HEK293 (cell line): ENCODE results near the gene NOVA2.

Experiments used
- HOXA7 ChIP-seq: sonication (generic); formaldehyde crosslinking; IDR thresholded peaks from 2 replicates; pipeline ENCODE4 v1.8.1; 2022; ENCODE audit warnings: missing genetic modification reagents, borderline replicate concordance
- IKZF3 ChIP-seq: fragments of 450-650 bp; IDR thresholded peaks from 2 replicates; pipeline ENCODE4 v1.5.0; 2018; ENCODE audit warnings: missing biosample characterization, mild to moderate bottlenecking, missing genetic modification characterization, moderate library complexity
- KLF16 ChIP-seq: fragments of 450-650 bp; formaldehyde crosslinking; IDR thresholded peaks from 2 replicates; pipeline ENCODE4 v1.5.1; 2017; ENCODE audit warnings: missing biosample characterization, missing genetic modification characterization
- SP3 ChIP-seq: fragments of 450-650 bp; formaldehyde crosslinking; IDR thresholded peaks from 2 replicates; pipeline ENCODE4 v1.5.1; 2016; ENCODE audit warnings: missing biosample characterization, missing genetic modification characterization
- TRIM28 ChIP-seq: IDR thresholded peaks from 2 replicates; pipeline ENCODE4 v1.6.1; 2011; ENCODE audit warnings: low read length, control low read depth, borderline replicate concordance
- ZBTB48 ChIP-seq: fragments of 450-650 bp; formaldehyde crosslinking; IDR thresholded peaks from 2 replicates; pipeline ENCODE4 v1.5.1; 2016; ENCODE audit warnings: missing biosample characterization, missing genetic modification characterization
- ZFP3 ChIP-seq: fragments of 450-650 bp; formaldehyde crosslinking; IDR thresholded peaks from 2 replicates; pipeline ENCODE4 v1.5.1; 2016; ENCODE audit warnings: low read depth, missing biosample characterization, missing genetic modification characterization
- ZNF10 ChIP-seq: fragments of 450-650 bp; formaldehyde crosslinking; IDR thresholded peaks from 2 replicates; pipeline ENCODE4 v1.5.1; 2017; ENCODE audit warnings: missing biosample characterization, missing genetic modification characterization
- ZNF112 ChIP-seq: fragments of 450-650 bp; formaldehyde crosslinking; IDR thresholded peaks from 2 replicates; pipeline ENCODE4 v1.5.0; 2017; ENCODE audit warnings: missing biosample characterization, missing genetic modification characterization
- ZNF133 ChIP-seq: fragments of 450-650 bp; formaldehyde crosslinking; IDR thresholded peaks from 2 replicates; pipeline ENCODE4 v1.5.1; 2016; ENCODE audit warnings: missing biosample characterization, missing genetic modification characterization
- ZNF146 ChIP-seq: fragments of 450-650 bp; formaldehyde crosslinking; IDR thresholded peaks from 2 replicates; pipeline ENCODE4 v1.5.1; 2016; ENCODE audit warnings: missing biosample characterization, missing genetic modification characterization
- ZNF148 ChIP-seq: fragments of 450-650 bp; formaldehyde crosslinking; IDR thresholded peaks from 2 replicates; pipeline ENCODE4 v1.5.0; 2017; ENCODE audit warnings: missing biosample characterization, missing genetic modification characterization, borderline replicate concordance
- ZNF157 ChIP-seq: fragments of 450-650 bp; formaldehyde crosslinking; IDR thresholded peaks from 2 replicates; pipeline ENCODE4 v1.5.1; 2016; ENCODE audit warnings: missing biosample characterization, missing genetic modification characterization
- ZNF184 ChIP-seq: fragments of 450-650 bp; IDR thresholded peaks from 2 replicates; pipeline ENCODE4 v1.5.1; 2018; ENCODE audit warnings: missing biosample characterization, mild to moderate bottlenecking, missing genetic modification characterization
- ZNF223 ChIP-seq: fragments of 450-650 bp; formaldehyde crosslinking; IDR thresholded peaks from 2 replicates; pipeline ENCODE4 v1.5.1; 2016; ENCODE audit warnings: missing biosample characterization, missing genetic modification characterization
- ZNF239 ChIP-seq: fragments of 450-650 bp; formaldehyde crosslinking; IDR thresholded peaks from 2 replicates; pipeline ENCODE4 v1.5.1; 2016; ENCODE audit warnings: missing biosample characterization, missing genetic modification characterization
- ZNF335 ChIP-seq: fragments of 450-650 bp; formaldehyde crosslinking; conservative IDR thresholded peaks from 2 replicates; pipeline ENCODE4 v1.5.1; 2016; ENCODE audit warnings: missing biosample characterization, missing genetic modification characterization
- ZNF391 ChIP-seq: fragments of 450-650 bp; formaldehyde crosslinking; IDR thresholded peaks from 2 replicates; pipeline ENCODE4 v1.5.1; 2016; ENCODE audit warnings: low read depth, missing biosample characterization, missing genetic modification characterization, borderline replicate concordance
- ZNF426 ChIP-seq: fragments of 450-650 bp; formaldehyde crosslinking; IDR thresholded peaks from 2 replicates; pipeline ENCODE4 v1.5.1; 2017; ENCODE audit warnings: missing biosample characterization, missing genetic modification characterization, mild to moderate bottlenecking, inconsistent platforms, moderate library complexity
- ZNF530 ChIP-seq: fragments of 450-650 bp; formaldehyde crosslinking; IDR thresholded peaks from 2 replicates; pipeline ENCODE4 v1.5.1; 2016; ENCODE audit warnings: low read depth, missing biosample characterization, missing genetic modification characterization
- ZNF561 ChIP-seq: fragments of 450-650 bp; IDR thresholded peaks from 2 replicates; pipeline ENCODE4 v1.5.1; 2018; ENCODE audit warnings: missing biosample characterization, missing genetic modification characterization, borderline replicate concordance
- ZNF596 ChIP-seq: fragments of 450-650 bp; IDR thresholded peaks from 2 replicates; pipeline ENCODE4 v1.5.0; 2018; ENCODE audit warnings: missing biosample characterization, mild to moderate bottlenecking, missing genetic modification characterization, moderate library complexity
- ZNF600 ChIP-seq: fragments of 450-650 bp; formaldehyde crosslinking; IDR thresholded peaks from 2 replicates; pipeline ENCODE4 v1.5.1; 2016; ENCODE audit warnings: missing biosample characterization, missing genetic modification characterization
- ZNF629 ChIP-seq: fragments of 450-650 bp; formaldehyde crosslinking; IDR thresholded peaks from 2 replicates; pipeline ENCODE4 v1.5.1; 2017; ENCODE audit warnings: missing biosample characterization, missing genetic modification characterization
- ZNF664 ChIP-seq: fragments of 450-650 bp; formaldehyde crosslinking; IDR thresholded peaks from 2 replicates; pipeline ENCODE4 v1.5.1; 2016; ENCODE audit warnings: missing biosample characterization, missing genetic modification characterization
- ZNF677 ChIP-seq: fragments of 450-650 bp; IDR thresholded peaks from 2 replicates; pipeline ENCODE4 v1.5.0; 2018; ENCODE audit warnings: missing biosample characterization, mild to moderate bottlenecking, missing genetic modification characterization, moderate library complexity
- ZNF785 ChIP-seq: fragments of 450-650 bp; formaldehyde crosslinking; IDR thresholded peaks from 2 replicates; pipeline ENCODE4 v1.5.1; 2016; ENCODE audit warnings: missing biosample characterization, missing genetic modification characterization
- ZNF830 ChIP-seq: fragments of 450-650 bp; IDR thresholded peaks from 2 replicates; pipeline ENCODE4 v1.5.0; 2018; ENCODE audit warnings: missing biosample characterization, missing genetic modification characterization, low read depth, mild to moderate bottlenecking, moderate library complexity
- ZNF837 ChIP-seq: fragments of 450-650 bp; formaldehyde crosslinking; IDR thresholded peaks from 2 replicates; pipeline ENCODE4 v1.5.1; 2016; ENCODE audit warnings: missing biosample characterization, missing genetic modification characterization
- TF ChIP-seq, protein P1 (sequence below): fragments of 450-650 bp; formaldehyde crosslinking; IDR thresholded peaks from 2 replicates; pipeline ENCODE4; 2016; ENCODE audit warnings: missing biosample characterization, missing genetic modification characterization
- TF ChIP-seq, protein P2 (sequence below): fragments of 450-650 bp; formaldehyde crosslinking; IDR thresholded peaks from 2 replicates; pipeline ENCODE4 v1.5.1; 2016; ENCODE audit warnings: missing biosample characterization, missing genetic modification characterization
- TF ChIP-seq, protein P3 (sequence below): fragments of 450-650 bp; formaldehyde crosslinking; optimal IDR thresholded peaks from 2 replicates; pipeline ENCODE3; 2016; ENCODE audit warnings: missing biosample characterization, mild to moderate bottlenecking, missing genetic modification characterization
- TF ChIP-seq, protein P4 (sequence below): fragments of 450-650 bp; formaldehyde crosslinking; IDR thresholded peaks from 2 replicates; pipeline ENCODE4 v1.5.1; 2017; ENCODE audit warnings: missing biosample characterization, missing genetic modification characterization

The NOVA2 gene

GRCh38 chr19:45999653-46000121 lies 26.0 kb upstream of the NOVA2 start (continued):
- TF ChIP-seq, protein P1, sequence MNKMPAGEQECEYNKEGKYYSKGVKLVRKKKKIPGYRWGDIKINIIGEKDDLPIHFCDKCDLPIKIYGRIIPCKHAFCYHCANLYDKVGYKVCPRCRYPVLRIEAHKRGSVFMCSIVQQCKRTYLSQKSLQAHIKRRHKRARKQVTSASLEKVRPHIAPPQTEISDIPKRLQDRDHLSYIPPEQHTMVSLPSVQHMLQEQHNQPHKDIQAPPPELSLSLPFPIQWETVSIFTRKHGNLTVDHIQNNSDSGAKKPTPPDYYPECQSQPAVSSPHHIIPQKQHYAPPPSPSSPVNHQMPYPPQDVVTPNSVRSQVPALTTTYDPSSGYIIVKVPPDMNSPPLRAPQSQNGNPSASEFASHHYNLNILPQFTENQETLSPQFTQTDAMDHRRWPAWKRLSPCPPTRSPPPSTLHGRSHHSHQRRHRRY (tag by site-specific recombination): no peak
- TF ChIP-seq ZNF629 (tag by site-specific recombination): peak; percentile 100
- TF ChIP-seq ZNF157 (tag by site-specific recombination): no peak
- TF ChIP-seq ZNF426 (tag by site-specific recombination): no peak
- TF ChIP-seq ZNF239: no peak; the same call in 1 of the 2 replicates
- TF ChIP-seq TRIM28: no peak
- no peak; the same call in 1 of the 2 replicates for TF ChIP-seq ZNF148 (tag by site-specific recombination)
- peak; percentile 53; the same call in 1 of the 2 replicates for TF ChIP-seq ZNF785
- no peak for TF ChIP-seq ZNF184 (tag by site-specific recombination)
- TF ChIP-seq ZNF596 (tag by site-specific recombination): no peak
- no peak for TF ChIP-seq ZNF10 (tag by site-specific recombination)
- TF ChIP-seq, protein P2, sequence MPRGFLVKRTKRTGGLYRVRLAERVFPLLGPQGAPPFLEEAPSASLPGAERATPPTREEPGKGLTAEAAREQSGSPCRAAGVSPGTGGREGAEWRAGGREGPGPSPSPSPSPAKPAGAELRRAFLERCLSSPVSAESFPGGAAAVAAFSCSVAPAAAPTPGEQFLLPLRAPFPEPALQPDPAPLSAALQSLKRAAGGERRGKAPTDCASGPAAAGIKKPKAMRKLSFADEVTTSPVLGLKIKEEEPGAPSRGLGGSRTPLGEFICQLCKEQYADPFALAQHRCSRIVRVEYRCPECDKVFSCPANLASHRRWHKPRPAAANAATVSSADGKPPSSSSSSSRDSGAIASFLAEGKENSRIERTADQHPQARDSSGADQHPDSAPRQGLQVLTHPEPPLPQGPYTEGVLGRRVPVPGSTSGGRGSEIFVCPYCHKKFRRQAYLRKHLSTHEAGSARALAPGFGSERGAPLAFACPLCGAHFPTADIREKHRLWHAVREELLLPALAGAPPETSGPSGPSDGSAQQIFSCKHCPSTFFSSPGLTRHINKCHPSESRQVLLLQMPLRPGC (tag by site-specific recombination): no peak
- no peak for TF ChIP-seq ZNF561
- no peak for TF ChIP-seq ZNF677 (tag by site-specific recombination)
- peak; percentile 65; the same call in 1 of the 2 replicates for TF ChIP-seq ZNF600
- TF ChIP-seq ZFP3 (tag by site-specific recombination): no peak
- TF ChIP-seq ZNF664: no peak
- no peak for TF ChIP-seq ZNF146 (tag by site-specific recombination)
- no peak for TF ChIP-seq HOXA7 (CRISPR knock-in tag)
- TF ChIP-seq ZNF391 (tag by site-specific recombination): no peak; the same call in 1 of the 2 replicates
- TF ChIP-seq, protein P3, sequence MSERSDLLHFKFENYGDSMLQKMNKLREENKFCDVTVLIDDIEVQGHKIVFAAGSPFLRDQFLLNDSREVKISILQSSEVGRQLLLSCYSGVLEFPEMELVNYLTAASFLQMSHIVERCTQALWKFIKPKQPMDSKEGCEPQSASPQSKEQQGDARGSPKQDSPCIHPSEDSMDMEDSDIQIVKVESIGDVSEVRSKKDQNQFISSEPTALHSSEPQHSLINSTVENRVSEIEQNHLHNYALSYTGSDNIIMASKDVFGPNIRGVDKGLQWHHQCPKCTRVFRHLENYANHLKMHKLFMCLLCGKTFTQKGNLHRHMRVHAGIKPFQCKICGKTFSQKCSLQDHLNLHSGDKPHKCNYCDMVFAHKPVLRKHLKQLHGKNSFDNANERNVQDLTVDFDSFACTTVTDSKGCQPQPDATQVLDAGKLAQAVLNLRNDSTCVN (tag by site-specific recombination): no peak
- peak; percentile 64 for TF ChIP-seq ZNF335 (tag by site-specific recombination)
- TF ChIP-seq ZNF223 (tag by site-specific recombination): no peak
- no peak for TF ChIP-seq ZNF830 (tag by site-specific recombination)
- no peak for TF ChIP-seq ZNF133 (tag by site-specific recombination)
- peak; percentile 96 for TF ChIP-seq ZBTB48
- no peak for TF ChIP-seq ZNF112 (tag by site-specific recombination)
- TF ChIP-seq SP3 (tag by site-specific recombination): peak; percentile 82
- no peak for TF ChIP-seq ZNF530 (tag by site-specific recombination)
- no peak for TF ChIP-seq ZNF837 (tag by site-specific recombination)
- TF ChIP-seq, protein P4, sequence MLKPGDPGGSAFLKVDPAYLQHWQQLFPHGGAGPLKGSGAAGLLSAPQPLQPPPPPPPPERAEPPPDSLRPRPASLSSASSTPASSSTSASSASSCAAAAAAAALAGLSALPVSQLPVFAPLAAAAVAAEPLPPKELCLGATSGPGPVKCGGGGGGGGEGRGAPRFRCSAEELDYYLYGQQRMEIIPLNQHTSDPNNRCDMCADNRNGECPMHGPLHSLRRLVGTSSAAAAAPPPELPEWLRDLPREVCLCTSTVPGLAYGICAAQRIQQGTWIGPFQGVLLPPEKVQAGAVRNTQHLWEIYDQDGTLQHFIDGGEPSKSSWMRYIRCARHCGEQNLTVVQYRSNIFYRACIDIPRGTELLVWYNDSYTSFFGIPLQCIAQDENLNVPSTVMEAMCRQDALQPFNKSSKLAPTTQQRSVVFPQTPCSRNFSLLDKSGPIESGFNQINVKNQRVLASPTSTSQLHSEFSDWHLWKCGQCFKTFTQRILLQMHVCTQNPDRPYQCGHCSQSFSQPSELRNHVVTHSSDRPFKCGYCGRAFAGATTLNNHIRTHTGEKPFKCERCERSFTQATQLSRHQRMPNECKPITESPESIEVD (tag by site-specific recombination): no peak
- TF ChIP-seq IKZF3 (tag by site-specific recombination): no peak
- TF ChIP-seq KLF16 (tag by site-specific recombination): peak; percentile 90
